PC-3 (cell line): Measurements from ENCODE around the gene ZBTB7C.

Source experiments
- EZH2 ChIP-seq: fragments of 300-600 bp; sonication (generic); IDR thresholded peaks from one replicate; pipeline ENCODE4 v1.6.1; 2017; ENCODE audit warnings: antibody characterized with exemption, mild to moderate bottlenecking, low read length; ENCODE audit not compliant: unreplicated experiment
- TF ChIP-seq, protein P1 (sequence below): fragments of 300-600 bp; sonication (generic); conservative IDR thresholded peaks from 2 replicates; pipeline ENCODE4 v1.5.1; 2017; ENCODE audit warnings: antibody characterized with exemption, low read depth, mild to moderate bottlenecking, low read length

GRCh38 chr18:48166336-48166875, 242.8 kb downstream of the ZBTB7C start:
- TF ChIP-seq, protein P1, sequence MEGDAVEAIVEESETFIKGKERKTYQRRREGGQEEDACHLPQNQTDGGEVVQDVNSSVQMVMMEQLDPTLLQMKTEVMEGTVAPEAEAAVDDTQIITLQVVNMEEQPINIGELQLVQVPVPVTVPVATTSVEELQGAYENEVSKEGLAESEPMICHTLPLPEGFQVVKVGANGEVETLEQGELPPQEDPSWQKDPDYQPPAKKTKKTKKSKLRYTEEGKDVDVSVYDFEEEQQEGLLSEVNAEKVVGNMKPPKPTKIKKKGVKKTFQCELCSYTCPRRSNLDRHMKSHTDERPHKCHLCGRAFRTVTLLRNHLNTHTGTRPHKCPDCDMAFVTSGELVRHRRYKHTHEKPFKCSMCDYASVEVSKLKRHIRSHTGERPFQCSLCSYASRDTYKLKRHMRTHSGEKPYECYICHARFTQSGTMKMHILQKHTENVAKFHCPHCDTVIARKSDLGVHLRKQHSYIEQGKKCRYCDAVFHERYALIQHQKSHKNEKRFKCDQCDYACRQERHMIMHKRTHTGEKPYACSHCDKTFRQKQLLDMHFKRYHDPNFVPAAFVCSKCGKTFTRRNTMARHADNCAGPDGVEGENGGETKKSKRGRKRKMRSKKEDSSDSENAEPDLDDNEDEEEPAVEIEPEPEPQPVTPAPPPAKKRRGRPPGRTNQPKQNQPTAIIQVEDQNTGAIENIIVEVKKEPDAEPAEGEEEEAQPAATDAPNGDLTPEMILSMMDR = no peak
- no peak for TF ChIP-seq EZH2
